ENCODE measurements around the gene RNF180. TPM values are rescaled to one million over a fixed set of nuclear protein-coding genes. Genes with fewer than 3 reads are reported as not detected.

The RNF180 gene
- total RNA-seq, 4 donors from 2014 or later: 1.9 to 8.0 (median 3.2) TPM

DNA sequence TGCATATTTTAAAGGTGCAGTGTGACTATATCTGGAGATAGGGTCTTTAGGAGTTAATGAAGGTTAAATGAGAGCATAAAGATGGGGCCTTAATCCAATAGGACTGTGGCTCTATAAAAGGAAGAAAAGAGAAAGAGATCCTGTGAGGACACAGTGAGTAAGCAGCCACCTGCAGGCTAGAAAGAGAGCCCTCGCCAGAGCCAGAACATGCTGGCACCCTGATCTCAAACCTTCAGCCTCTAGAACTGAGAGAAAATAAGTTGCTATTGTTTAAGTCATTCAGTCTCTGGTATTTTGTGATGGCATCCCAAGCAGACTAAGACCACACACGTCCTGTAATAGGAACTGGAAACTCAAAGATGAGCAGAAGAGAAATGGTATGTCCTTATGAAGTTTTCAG is 41.0 kb downstream of the RNF180 start:
- no peaks in the 10 kb centered on the region for H3K27me3 ChIP-seq
- WGBS, 2 donors (ENCODE audit: low coverage in 1 of 2): 66 to 76% methylated on average over 1 to 2 of the region's 2 CpGs
- no peak overlapping the region for H3K4me3 ChIP-seq
- intact Hi-C loops (cut with DNase I; ENCODE audit: low total_unique reads): no loop called here
- TF ChIP-seq EP300 (IDR thresholded peaks at IDR 0.05; ENCODE audit: low read depth): no peak
- TF ChIP-seq, protein P1, sequence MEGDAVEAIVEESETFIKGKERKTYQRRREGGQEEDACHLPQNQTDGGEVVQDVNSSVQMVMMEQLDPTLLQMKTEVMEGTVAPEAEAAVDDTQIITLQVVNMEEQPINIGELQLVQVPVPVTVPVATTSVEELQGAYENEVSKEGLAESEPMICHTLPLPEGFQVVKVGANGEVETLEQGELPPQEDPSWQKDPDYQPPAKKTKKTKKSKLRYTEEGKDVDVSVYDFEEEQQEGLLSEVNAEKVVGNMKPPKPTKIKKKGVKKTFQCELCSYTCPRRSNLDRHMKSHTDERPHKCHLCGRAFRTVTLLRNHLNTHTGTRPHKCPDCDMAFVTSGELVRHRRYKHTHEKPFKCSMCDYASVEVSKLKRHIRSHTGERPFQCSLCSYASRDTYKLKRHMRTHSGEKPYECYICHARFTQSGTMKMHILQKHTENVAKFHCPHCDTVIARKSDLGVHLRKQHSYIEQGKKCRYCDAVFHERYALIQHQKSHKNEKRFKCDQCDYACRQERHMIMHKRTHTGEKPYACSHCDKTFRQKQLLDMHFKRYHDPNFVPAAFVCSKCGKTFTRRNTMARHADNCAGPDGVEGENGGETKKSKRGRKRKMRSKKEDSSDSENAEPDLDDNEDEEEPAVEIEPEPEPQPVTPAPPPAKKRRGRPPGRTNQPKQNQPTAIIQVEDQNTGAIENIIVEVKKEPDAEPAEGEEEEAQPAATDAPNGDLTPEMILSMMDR (IDR thresholded peaks at IDR 0.05): no peak
- TF ChIP-seq POLR2AphosphoS5 (IDR thresholded peaks at IDR 0.05): no peak
- TF ChIP-seq POLR2A (IDR thresholded peaks at IDR 0.05): no peak
- H3K4me1 ChIP-seq: no peaks in the 10 kb centered on the region
- in situ Hi-C loops (cut with MboI; ENCODE audit: low pct_ligation_motif_present in 1 of 4, low pct_unique_long_range_greater_than_20kb in 1 of 4, low sequenced_read_pairs in 3 of 4): no loop called here
- H3K36me3 ChIP-seq: no peaks in the 10 kb centered on the region
- DNase-seq: no peak
- H3K27ac ChIP-seq: no peak overlapping the region
- no peaks in the 10 kb centered on the region for H3K9me3 ChIP-seq

DNA sequence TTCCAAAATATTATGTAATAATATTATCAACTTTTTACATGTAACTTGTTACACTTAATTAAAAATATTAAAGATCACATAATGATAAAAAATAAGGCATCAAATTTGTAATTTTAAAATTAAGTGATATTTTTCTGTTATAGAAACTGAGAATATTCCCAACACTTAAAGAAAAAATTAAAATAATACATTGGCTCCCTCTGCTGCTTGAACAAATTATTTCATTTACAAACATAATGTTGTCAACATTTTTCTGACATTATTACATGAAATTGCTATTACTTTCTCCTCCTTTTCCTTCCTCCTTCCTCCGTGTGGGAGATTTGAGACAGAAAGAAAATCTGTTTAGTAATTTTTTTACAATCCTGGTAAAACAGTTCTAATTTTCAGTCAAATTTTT is 42.3 kb downstream of the RNF180 start:
- no peak overlapping the region for H3K27ac ChIP-seq
- no peaks in the 10 kb centered on the region for H3K36me3 ChIP-seq
- intact Hi-C loops (cut with DNase I; ENCODE audit: low total_unique reads): no loop called here
- in situ Hi-C loops (cut with MboI; ENCODE audit: low pct_ligation_motif_present in 1 of 4, low pct_unique_long_range_greater_than_20kb in 1 of 4, low sequenced_read_pairs in 3 of 4): no loop called here
- no peak for DNase-seq
- no peaks in the 10 kb centered on the region for H3K9me3 ChIP-seq
- H3K27me3 ChIP-seq: no peaks in the 10 kb centered on the region
- TF ChIP-seq POLR2A (IDR thresholded peaks at IDR 0.05): no peak
- TF ChIP-seq, protein P1 (IDR thresholded peaks at IDR 0.05): peak in 2 of 5 experiments; percentile 10 to 18
- WGBS, 2 donors (ENCODE audit: low coverage in 1 of 2): 13 to 14% methylated on average over 1 of the region's 1 CpG
- H3K4me1 ChIP-seq: no peaks in the 10 kb centered on the region
- no peak overlapping the region for H3K4me3 ChIP-seq

DNA sequence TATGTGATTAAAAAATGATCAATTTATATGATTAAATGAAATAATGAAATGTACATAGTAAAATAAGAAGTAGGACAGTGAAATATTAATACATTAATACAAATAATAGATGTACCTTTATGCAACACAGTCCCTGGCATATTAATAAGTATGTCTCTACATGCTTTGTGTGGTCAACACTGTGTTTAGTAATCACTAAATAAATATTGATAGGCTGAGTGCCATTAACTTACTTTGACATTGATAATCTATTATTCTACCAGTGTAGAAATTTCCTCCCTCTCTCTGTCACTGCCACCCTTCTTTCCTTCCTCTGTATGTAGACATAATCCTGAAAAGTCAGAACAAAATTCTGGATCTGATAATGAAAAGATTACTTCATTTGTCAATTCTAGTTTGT is 43.7 kb downstream of the RNF180 start:
- TF ChIP-seq, protein P1 (IDR thresholded peaks at IDR 0.05): no peak
- TF ChIP-seq POLR2A (IDR thresholded peaks at IDR 0.05): no peak
- TF ChIP-seq EP300 (IDR thresholded peaks at IDR 0.05; ENCODE audit: low read depth): no peak
- H3K9me3 ChIP-seq: no peaks in the 10 kb centered on the region
- no peak overlapping the region for H3K27ac ChIP-seq
- no peaks in the 10 kb centered on the region for H3K36me3 ChIP-seq
- no peaks in the 10 kb centered on the region for H3K27me3 ChIP-seq
- in situ Hi-C loops (cut with MboI; ENCODE audit: low pct_ligation_motif_present in 1 of 4, low pct_unique_long_range_greater_than_20kb in 1 of 4, low sequenced_read_pairs in 3 of 4) (no loop called here), intact Hi-C loops (cut with DNase I; ENCODE audit: low total_unique reads) (no loop called here)
- no peak overlapping the region for H3K4me3 ChIP-seq
- no peaks in the 10 kb centered on the region for H3K4me1 ChIP-seq
- no peak for DNase-seq

DNA sequence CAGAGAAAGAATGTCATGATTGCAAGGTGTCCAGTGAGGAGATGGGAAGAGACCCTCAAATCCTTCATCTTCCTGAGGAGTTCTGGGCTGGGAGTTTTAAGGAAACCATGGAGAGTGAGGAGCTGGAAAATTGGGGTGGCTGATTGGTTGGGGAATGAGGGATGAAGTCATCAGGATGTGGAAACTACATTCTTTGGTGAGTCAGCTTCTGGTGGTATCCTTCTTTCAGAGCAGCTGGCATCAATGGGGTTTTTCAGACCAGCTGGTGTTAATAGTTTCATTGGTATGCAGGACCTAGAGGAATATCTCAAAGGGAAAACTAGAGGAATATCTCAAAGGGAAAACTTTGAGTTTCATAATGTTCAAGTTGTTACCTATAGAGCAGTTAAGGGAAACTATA is 45.2 kb downstream of the RNF180 start:
- Histone ChIP-seq H3K27me3 (no peaks in the 10 kb centered on the region), H3K4me1 (no peaks in the 10 kb centered on the region), H3K9me3 (no peaks in the 10 kb centered on the region), H3K36me3 (no peaks in the 10 kb centered on the region), H3K27ac (no peak overlapping the region), H3K4me3 (no peak overlapping the region)
- TF ChIP-seq POLR2A (IDR thresholded peaks at IDR 0.05) (no peak), EP300 (IDR thresholded peaks at IDR 0.05; ENCODE audit: low read depth) (no peak), POLR2AphosphoS5 (IDR thresholded peaks at IDR 0.05) (no peak)
- intact Hi-C loops (cut with DNase I; ENCODE audit: low total_unique reads) (no loop called here), in situ Hi-C loops (cut with MboI; ENCODE audit: low pct_ligation_motif_present in 1 of 4, low pct_unique_long_range_greater_than_20kb in 1 of 4, low sequenced_read_pairs in 3 of 4) (no loop called here)
- DNase-seq: no peak

DNA sequence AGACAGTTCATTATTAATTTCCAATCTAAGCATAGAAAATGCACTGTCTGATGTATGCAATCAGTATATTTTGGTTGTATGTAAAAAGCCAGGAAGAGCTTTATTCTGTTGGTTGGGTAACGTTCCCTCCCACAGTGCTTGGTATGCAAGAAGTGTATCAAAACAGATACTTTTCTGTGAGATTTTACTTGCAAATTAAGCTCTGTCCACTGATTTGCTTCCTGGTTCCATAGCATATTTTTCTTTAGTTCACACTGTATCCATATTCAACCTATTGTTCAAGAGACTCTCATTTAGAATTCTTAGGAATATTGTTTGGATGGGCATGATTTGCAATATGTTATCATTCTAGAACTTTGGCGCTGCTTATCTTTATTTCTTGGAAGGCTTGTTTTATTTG is 47.4 kb downstream of the RNF180 start:
- in situ Hi-C loops (cut with MboI; ENCODE audit: low pct_ligation_motif_present in 1 of 4, low pct_unique_long_range_greater_than_20kb in 1 of 4, low sequenced_read_pairs in 3 of 4) (no loop called here), intact Hi-C loops (cut with DNase I; ENCODE audit: low total_unique reads) (no loop called here)
- Histone ChIP-seq H3K4me1 (no peaks in the 10 kb centered on the region), H3K27me3 (no peaks in the 10 kb centered on the region), H3K36me3 (no peaks in the 10 kb centered on the region), H3K9me3 (no peaks in the 10 kb centered on the region), H3K4me3 (no peak overlapping the region), H3K27ac (no peak overlapping the region)
- TF ChIP-seq EP300 (IDR thresholded peaks at IDR 0.05; ENCODE audit: low read depth): no peak
- no peak for TF ChIP-seq POLR2A (IDR thresholded peaks at IDR 0.05)
- TF ChIP-seq POLR2AphosphoS5 (IDR thresholded peaks at IDR 0.05): no peak
- TF ChIP-seq, protein P1 (IDR thresholded peaks at IDR 0.05): no peak
- WGBS, 2 donors (ENCODE audit: low coverage in 1 of 2): 73 to 90% methylated on average over 2 of the region's 2 CpGs
- no peak for DNase-seq
